ENCODE data around the gene P2RX3.
"Not testable (repeated sequence)": the region's sequence is repeated elsewhere in the genome, so short reads cannot be mapped to it uniquely, and the experiment has no call there.

Gene P2RX3

GRCh38 chr11:57353852-57354251, 15.7 kb downstream of the P2RX3 start:
- DNase-seq: no peak

- DNase-seq: no peak
Observed at GRCh38 chr11:57354699-57355098, 16.5 kb downstream of the P2RX3 start.

- DNase-seq: no peak
Observed at GRCh38 chr11:57356268-57356667, 18.1 kb downstream of the P2RX3 start.

- no peak for DNase-seq
Observed at GRCh38 chr11:57357310-57357709, 19.2 kb downstream of the P2RX3 start.

GRCh38 chr11:57357856-57358255, 19.7 kb downstream of the P2RX3 start:
- no peak for DNase-seq

GRCh38 chr11:57358543-57358961, 20.4 kb downstream of the P2RX3 start:
- DNase-seq: no peak

GRCh38 chr11:57358991-57359390, 20.8 kb downstream of the P2RX3 start:
- no peak for DNase-seq

- DNase-seq: no peak
Observed at GRCh38 chr11:57359396-57359795, 21.2 kb downstream of the P2RX3 start.

- no peak for DNase-seq
Observed at GRCh38 chr11:57359896-57360690, 21.9 kb downstream of the P2RX3 start.

- no peak for DNase-seq
Observed at GRCh38 chr11:57360991-57361390, 22.8 kb downstream of the P2RX3 start.

GRCh38 chr11:57361420-57361819, 23.3 kb downstream of the P2RX3 start:
- DNase-seq: not testable (repeated sequence)

GRCh38 chr11:57361926-57362325, 23.8 kb downstream of the P2RX3 start:
- no peak for DNase-seq

- DNase-seq: no peak
Observed at GRCh38 chr11:57363131-57364080, 25.3 kb downstream of the P2RX3 start.

GRCh38 chr11:57364851-57365660, 26.9 kb downstream of the P2RX3 start:
- DNase-seq: no peak

GRCh38 chr11:57368106-57368844, 30.1 kb downstream of the P2RX3 start:
- no peak for DNase-seq

GRCh38 chr11:57368845-57369232, 30.7 kb downstream of the P2RX3 start:
- DNase-seq: no peak

- DNase-seq: no peak
Observed at GRCh38 chr11:57370251-57370650, 32.1 kb downstream of the P2RX3 start.

GRCh38 chr11:57370941-57371340, 32.8 kb downstream of the P2RX3 start:
- DNase-seq: no peak

- no peak for DNase-seq
Observed at GRCh38 chr11:57373146-57373545, 35.0 kb downstream of the P2RX3 start.

- no peak for DNase-seq
Observed at GRCh38 chr11:57374966-57375365, 36.8 kb downstream of the P2RX3 start.

GRCh38 chr11:57375490-57375889, 37.3 kb downstream of the P2RX3 start:
- DNase-seq: no peak
